Sigmoid colon (tissue), 7 donors: ENCODE measurements around the gene EPB41L4A. TPM values are rescaled to one million over a fixed set of nuclear protein-coding genes. Genes with fewer than 3 reads are reported as not detected.
"Not testable (repeated sequence)": the region's sequence is repeated elsewhere in the genome, so short reads cannot be mapped to it uniquely, and the experiment has no call there.

Experiments used
- DNase-seq: peaks from one replicate; pipeline ENCODE4 v3.0.0-alpha.2; 2019
- H3K27ac ChIP-seq, 4 donors: fragments of 200-600 bp; sonication (generic); one replicate each; pipeline ENCODE4 v1.5.1; 2016 to 2019; ENCODE audit warnings: mild to moderate bottlenecking in 1 of 4
- H3K27me3 ChIP-seq, 3 donors: fragments of 200-600 bp; sonication (generic); one replicate each; pipeline ENCODE4 v1.5.1; 2019; ENCODE audit warnings: mild to moderate bottlenecking in 1 of 3
- H3K36me3 ChIP-seq, 4 donors: fragments of 200-600 bp; sonication (generic); one replicate each; pipeline ENCODE4 v1.5.1; 2016 to 2019
- H3K4me1 ChIP-seq, 4 donors: fragments of 200-600 bp; sonication (generic); one replicate each; pipeline ENCODE4 v1.5.1; 2017 to 2019
- H3K4me3 ChIP-seq, 4 donors: fragments of 200-600 bp; sonication (generic); one replicate each; pipeline ENCODE4 v1.5.1; 2017 to 2019; ENCODE audit warnings: mild to moderate bottlenecking in 2 of 4, moderate library complexity in 1 of 4
- H3K9me3 ChIP-seq, 4 donors: fragments of 200-600 bp in 3 of 4; sonication (generic) in 3 of 4; one replicate each; pipeline versions ENCODE4 v1.5.1 to v1.6.1; 2013 to 2019
- EP300 ChIP-seq, 4 donors: sonication (generic); formaldehyde crosslinking; IDR thresholded peaks; one replicate each; pipeline ENCODE4 v1.6.1; 2017; ENCODE audit warnings: antibody characterized with exemption in 4 of 4
- POLR2A ChIP-seq, 2 donors: fragments of 450-650 bp; IDR thresholded peaks; one replicate each; pipeline ENCODE4 v1.6.1; 2016; ENCODE audit warnings: antibody characterized with exemption in 2 of 2, mild to moderate bottlenecking in 2 of 2, moderate library complexity in 2 of 2
- POLR2AphosphoS5 ChIP-seq, 4 donors: sonication (generic); formaldehyde crosslinking; IDR thresholded peaks; one replicate each; pipeline ENCODE4 v1.6.1; 2017; ENCODE audit warnings: antibody characterized with exemption in 4 of 4
- WGBS, 2 donors: extraction: QIAGEN DNeasy Blood & Tissue Kit; methylation state at CpG; one replicate each; pipeline ENCODE4 v1.1.7; 2013; 5-methylcytosine and 5-hydroxymethylcytosine counted together
- intact Hi-C: fragments of 100-400 bp; cut with DNase I; formaldehyde crosslinking; loops from one replicate; pipeline ENCODE4 v1.15.1; 2023
- polyA plus RNA-seq, 3 donors: library from polyadenylated mRNA; stranded (reverse); fragments of 200-250 nt; gene quantifications; one replicate each; pipeline ENCODE4 v1.2.3, GENCODE V29; 2013
- total RNA-seq, 4 donors: library from RNA; depleted of rRNA; stranded (reverse); fragments of >200 nt; gene quantifications; one replicate each; pipeline ENCODE4 v1.1.0, GENCODE V29; 2016
- TF ChIP-seq, protein P1 (sequence below), 4 experiments: fragments of 450-650 bp in 3 of 4; fragments of 200-600 bp in 1 of 4; IDR thresholded peaks; one replicate each; pipeline ENCODE4 v1.5.1; 2016 to 2019; ENCODE audit warnings: antibody characterized with exemption in 4 of 4, mild to moderate bottlenecking in 3 of 4, moderate library complexity in 2 of 4
- donor health status: healthy with polysubstance abuse.
- donor health status: Bipolar disorder and iron deficiency.
- donor health status: healthy.

Gene EPB41L4A
- total and polyA plus RNA-seq, 7 donors, result 3.7 to 75.3 (median 4.8) TPM

DNA sequence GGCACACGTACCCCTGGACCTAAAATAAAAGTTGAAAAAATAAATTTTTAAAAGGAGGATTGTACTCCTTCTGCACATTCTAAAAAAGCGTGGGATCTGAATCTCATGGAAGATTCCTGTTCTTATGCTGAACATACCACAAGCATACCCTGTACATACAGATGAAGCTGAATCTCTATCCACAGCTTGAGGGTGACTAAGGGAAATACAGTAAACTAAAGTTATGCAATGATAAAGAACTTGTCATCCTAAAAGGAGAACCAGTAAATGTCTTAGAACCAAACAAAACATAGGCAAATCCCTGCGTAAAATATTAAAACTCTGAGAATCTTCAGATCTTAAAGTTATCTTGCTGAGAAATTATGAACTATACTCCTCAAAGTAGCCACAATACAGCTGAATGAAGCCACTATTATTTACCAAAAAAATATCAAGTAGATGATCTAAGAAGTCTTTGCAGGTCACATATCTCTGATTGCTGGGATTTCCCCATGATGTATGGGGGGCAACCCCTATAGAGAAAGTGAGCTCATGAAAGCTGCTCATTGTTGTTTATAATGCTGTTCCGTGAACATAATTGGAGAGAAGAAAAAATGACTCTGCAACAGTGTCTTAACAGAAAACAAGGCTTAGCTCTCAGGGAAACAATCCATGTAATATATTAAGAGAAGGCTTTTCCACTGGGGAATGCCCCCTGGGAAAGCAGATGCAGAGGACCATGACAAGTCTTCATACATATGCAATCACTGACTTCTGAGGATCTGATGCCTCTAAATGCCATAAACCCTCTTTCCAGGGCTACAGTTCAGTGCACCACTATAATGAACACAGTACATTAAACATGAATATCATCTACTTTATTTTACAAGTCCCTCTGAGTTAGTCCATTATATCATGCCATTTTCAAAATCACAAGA, 210.1 kb downstream of the EPB41L4A start:
- Histone ChIP-seq H3K4me3 (no peak overlapping the region), H3K4me1 (no peaks in the 10 kb centered on the region), H3K36me3 (no peaks in the 10 kb centered on the region), H3K27me3 (no peaks in the 10 kb centered on the region), H3K9me3 (no peaks in the 10 kb centered on the region), H3K27ac (no peak overlapping the region)
- WGBS, 2 donors, result 79 to 91% methylated on average over 4 of the region's 4 CpGs
- intact Hi-C loops, result no loop called here
- DNase-seq, result no peak
- TF ChIP-seq, protein P1, sequence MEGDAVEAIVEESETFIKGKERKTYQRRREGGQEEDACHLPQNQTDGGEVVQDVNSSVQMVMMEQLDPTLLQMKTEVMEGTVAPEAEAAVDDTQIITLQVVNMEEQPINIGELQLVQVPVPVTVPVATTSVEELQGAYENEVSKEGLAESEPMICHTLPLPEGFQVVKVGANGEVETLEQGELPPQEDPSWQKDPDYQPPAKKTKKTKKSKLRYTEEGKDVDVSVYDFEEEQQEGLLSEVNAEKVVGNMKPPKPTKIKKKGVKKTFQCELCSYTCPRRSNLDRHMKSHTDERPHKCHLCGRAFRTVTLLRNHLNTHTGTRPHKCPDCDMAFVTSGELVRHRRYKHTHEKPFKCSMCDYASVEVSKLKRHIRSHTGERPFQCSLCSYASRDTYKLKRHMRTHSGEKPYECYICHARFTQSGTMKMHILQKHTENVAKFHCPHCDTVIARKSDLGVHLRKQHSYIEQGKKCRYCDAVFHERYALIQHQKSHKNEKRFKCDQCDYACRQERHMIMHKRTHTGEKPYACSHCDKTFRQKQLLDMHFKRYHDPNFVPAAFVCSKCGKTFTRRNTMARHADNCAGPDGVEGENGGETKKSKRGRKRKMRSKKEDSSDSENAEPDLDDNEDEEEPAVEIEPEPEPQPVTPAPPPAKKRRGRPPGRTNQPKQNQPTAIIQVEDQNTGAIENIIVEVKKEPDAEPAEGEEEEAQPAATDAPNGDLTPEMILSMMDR (IDR thresholded peaks at IDR 0.05), result no peak
- TF ChIP-seq POLR2AphosphoS5 (IDR thresholded peaks at IDR 0.05) (no peak), EP300 (IDR thresholded peaks at IDR 0.05) (no peak), POLR2A (IDR thresholded peaks at IDR 0.05) (no peak)

DNA sequence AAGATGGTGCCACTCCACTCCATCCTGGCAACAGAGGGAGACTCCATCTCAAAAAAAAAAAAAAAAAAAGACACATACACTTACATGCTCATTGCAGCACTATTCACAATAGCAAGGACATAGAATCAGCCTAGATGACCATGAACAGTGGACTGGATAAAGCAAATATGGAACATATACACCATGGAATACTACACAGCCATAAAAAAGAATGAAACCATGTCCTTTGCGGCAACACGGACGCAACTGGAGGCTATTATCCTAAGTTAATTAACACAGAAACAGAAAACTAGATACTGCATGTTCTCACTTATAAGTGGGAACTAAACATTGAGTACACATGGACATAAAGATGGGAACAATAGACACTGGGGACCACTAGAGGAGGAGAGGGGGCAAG, 210.9 kb downstream of the EPB41L4A start:
- H3K4me1 ChIP-seq, H3K36me3 ChIP-seq, H3K9me3 ChIP-seq, DNase-seq, H3K27ac ChIP-seq, H3K27me3 ChIP-seq, H3K4me3 ChIP-seq, intact Hi-C loops: not testable (repeated sequence)
- 97 to 98% methylated on average over 3 of the region's 3 CpGs for WGBS, 2 donors

DNA sequence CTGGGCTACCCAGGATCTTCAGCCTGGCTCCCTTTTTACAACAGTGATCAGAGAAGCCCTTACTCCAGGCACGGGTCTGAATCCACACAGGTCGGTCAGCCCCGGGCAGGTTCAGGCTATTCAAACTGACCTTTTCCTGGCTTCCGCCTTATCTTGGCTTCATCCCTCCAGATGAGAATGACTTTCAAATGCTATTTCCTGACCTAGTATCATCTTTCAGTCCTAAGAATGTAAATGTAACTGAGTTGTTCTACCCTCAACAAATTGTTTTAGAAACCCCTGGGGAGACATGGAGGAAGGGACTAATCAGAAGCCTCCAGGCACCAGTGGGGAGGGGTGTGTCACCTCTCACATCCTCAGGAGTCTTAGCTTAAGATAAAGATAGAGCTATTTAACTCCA, 213.2 kb downstream of the EPB41L4A start:
- Histone ChIP-seq H3K27me3 (no peaks in the 10 kb centered on the region), H3K27ac (no peak overlapping the region), H3K9me3 (no peaks in the 10 kb centered on the region), H3K4me3 (no peak overlapping the region), H3K4me1 (no peaks in the 10 kb centered on the region), H3K36me3 (no peaks in the 10 kb centered on the region)
- WGBS, 2 donors, result 57 to 80% methylated on average over 4 of the region's 4 CpGs
- TF ChIP-seq, protein P1 (IDR thresholded peaks at IDR 0.05), result no peak
- DNase-seq, result no peak
- intact Hi-C loops, result no loop called here

DNA sequence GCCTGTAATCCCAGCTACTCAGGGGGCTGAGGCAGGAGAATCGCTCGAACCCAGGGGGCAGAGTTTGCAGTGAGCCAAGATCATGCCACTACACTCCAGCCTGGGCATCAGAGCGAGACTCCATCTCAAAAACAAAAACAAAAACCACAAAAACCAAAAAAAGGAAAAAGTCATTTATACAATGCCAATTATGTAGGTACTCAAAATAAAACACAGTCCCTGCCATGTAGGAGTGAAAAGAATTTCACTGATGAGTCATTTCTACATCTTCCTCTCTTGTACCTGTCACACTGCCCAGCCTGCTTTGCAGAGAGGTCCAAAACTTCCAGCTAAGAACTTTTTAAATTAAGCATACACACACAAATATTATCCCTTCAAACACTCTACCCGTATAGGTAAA, 215.8 kb downstream of the EPB41L4A start:
- Histone ChIP-seq H3K4me3 (no peak overlapping the region), H3K9me3 (no peaks in the 10 kb centered on the region), H3K36me3 (no peaks in the 10 kb centered on the region), H3K27ac (no peak overlapping the region), H3K4me1 (no peaks in the 10 kb centered on the region), H3K27me3 (no peaks in the 10 kb centered on the region)
- 87 to 95% methylated on average over 4 of the region's 4 CpGs for WGBS, 2 donors
- no peak for DNase-seq
- intact Hi-C loops, result no loop called here
- TF ChIP-seq POLR2AphosphoS5 (IDR thresholded peaks at IDR 0.05) (no peak), EP300 (IDR thresholded peaks at IDR 0.05) (no peak), POLR2A (IDR thresholded peaks at IDR 0.05) (no peak)
- TF ChIP-seq, protein P1 (IDR thresholded peaks at IDR 0.05), result no peak

DNA sequence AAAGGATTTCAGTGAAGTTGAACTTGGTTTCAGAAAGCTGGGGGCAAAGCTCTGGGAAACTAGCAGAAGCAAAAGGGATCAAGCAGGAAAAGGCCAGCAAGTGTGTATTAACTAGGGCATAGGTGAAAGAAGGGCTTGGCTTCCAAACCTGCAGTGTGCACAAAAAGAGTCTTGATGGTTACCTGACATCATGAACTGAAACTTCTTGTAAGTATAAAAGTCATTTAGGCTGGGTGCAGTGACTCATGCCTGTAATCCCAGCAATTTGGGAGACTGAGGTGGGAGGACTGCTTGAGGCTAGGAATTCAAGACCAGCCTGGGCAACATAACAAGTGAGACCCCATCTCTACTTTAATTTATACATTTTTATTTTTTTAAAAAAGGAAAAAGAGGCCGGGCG, 216.4 kb downstream of the EPB41L4A start:
- TF ChIP-seq, protein P1 (IDR thresholded peaks at IDR 0.05), result no peak
- no peak for TF ChIP-seq POLR2A (IDR thresholded peaks at IDR 0.05)
- no peak for TF ChIP-seq EP300 (IDR thresholded peaks at IDR 0.05)
- no peaks in the 10 kb centered on the region for H3K4me1 ChIP-seq
- H3K9me3 ChIP-seq, result no peaks in the 10 kb centered on the region
- H3K4me3 ChIP-seq, result no peak overlapping the region
- DNase-seq, result no peak
- no peaks in the 10 kb centered on the region for H3K36me3 ChIP-seq
- H3K27me3 ChIP-seq, result no peaks in the 10 kb centered on the region
- intact Hi-C loops, result no loop called here
- H3K27ac ChIP-seq, result no peak overlapping the region
- WGBS, 2 donors, result 96 to 100% methylated on average over 2 of the region's 2 CpGs
